NCI-H526 (cell line): Measurements from ENCODE around the gene APH1B.
A peak's percentile ranks its signal among the peaks of the same experiment; 100 is the strongest.

Experiments
- DNase-seq, 2 experiments: peaks; one replicate each; lab custom pipeline; 2025; lab: John Stamatoyannopoulos, UW

Gene APH1B

DNA sequence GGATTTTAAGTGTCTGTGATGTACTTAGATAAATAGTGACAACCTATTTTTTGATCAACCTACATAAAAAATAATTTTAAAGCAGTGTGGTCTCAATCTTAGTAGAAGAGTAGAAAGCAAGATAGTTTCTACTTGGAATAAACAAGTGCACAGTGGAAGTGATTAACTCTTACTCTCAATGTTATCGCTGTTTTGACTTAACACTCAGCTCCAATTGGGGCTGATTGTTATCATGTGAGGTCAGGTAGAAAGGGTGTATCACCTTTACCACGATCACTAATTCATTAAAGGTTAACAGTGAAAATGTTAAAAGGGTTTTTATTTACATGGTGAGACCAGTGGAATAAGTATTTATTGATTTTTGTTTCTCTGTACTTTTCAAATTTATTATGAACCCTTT, 22.4 kb upstream of the APH1B start:
- no peak for DNase-seq

DNA sequence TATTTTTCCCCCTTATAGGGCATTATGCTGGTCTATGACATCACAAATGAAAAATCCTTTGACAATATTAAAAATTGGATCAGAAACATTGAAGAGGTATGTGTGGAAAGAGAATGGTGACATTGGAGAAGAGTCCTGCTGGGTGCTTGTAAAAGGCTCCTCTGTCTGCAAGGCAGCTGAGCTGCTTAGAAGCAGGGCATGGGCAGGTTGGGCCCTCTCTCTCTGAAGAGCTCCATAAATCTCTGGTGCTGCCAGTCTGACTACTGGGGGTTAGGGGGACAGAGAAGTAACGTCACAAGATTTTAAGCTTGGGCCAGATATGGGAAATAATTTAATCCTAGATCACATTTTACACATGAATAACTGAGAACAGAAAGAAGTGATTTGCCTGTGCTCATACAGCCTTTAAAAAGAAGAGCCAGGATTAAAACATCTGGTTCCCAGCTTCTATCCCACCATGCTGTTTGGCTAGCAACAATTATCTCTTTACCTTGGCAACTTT, 21.9 kb upstream of the APH1B start:
- peak in 1 of 2 experiments; percentile 32 for DNase-seq

DNA sequence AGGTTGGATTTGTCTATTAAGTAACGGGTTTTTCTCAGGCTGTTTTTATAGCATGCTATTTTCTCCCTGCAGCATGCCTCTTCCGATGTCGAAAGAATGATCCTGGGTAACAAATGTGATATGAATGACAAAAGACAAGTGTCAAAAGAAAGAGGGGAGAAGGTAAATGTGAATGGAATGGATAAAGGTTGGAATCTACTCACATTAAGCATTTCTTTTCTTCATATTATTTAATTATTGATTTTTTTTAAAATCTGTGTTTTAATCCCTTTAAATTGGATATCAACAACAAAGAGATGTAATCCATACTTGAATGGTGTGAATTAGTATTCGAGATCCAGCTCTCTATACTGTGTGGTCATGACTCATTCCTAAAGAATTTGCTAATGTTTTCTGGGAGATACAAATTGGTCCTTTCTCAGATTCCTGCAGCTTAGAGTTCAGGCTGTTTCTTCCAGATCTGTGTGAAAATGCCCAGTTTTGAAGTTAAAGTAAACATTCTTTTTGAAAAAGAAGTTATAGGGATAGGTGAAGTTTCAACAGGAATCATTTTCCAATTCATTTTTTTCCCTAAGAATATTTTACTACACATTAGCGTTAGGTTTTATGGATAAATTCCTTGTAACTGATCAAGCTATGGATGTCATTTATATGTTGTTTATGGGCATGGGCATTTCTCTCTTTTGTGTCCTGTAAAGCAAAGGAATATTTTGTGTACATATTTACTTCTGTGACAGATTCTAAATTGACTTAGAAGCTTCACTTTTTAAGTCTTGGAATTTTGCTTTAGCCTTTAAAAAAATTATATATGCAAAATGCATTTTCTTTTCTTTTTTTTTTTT, 20.8 kb upstream of the APH1B start:
- DNase-seq, result no peak

- DNase-seq, result no peak
Measured at GRCh38 chr15:63258658-63259057, 18.7 kb upstream of the APH1B start.

GRCh38 chr15:63260791-63261190, 16.6 kb upstream of the APH1B start:
- DNase-seq, result no peak

DNA sequence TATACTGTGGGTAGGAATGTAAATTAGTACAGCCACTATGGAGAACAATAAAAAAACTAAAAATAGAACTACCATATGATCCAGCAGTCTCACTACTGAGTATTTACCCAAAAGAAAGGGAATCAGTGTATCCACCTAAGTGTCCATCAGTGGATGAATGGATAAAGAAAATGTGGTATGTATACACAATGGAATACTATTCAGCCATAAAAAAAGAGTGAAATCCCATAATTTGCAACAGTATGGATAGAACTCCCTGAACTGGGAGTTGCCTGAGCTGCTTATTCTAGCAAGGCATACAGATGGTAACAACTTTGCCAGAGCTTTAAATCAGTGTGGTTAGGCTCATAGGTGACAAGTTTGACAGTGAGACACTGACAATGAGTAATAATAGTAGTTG, 16.1 kb upstream of the APH1B start:
- no peak for DNase-seq

DNA sequence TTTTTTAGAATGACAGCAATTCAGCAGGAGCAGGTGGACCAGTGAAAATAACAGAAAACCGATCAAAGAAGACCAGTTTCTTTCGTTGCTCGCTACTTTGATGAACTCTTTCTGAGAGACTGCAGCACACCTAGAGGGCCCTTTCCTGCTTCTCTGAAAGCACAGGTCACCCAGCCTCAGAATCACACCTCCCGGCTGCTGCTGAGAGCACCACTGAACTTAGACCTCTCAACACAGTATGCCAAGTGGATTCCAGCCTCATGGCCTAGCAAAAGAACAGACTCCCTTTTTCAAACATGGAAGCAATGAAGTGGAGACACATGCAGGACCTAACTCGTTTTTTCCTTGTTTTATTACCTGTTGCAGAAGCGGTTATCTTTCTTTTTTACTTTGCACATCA, 13.9 kb upstream of the APH1B start:
- no peak for DNase-seq

GRCh38 chr15:63264688-63265293, 12.6 kb upstream of the APH1B start:
- no peak for DNase-seq

- no peak for DNase-seq
Measured at GRCh38 chr15:63274427-63274826, 3.0 kb upstream of the APH1B start.

DNA sequence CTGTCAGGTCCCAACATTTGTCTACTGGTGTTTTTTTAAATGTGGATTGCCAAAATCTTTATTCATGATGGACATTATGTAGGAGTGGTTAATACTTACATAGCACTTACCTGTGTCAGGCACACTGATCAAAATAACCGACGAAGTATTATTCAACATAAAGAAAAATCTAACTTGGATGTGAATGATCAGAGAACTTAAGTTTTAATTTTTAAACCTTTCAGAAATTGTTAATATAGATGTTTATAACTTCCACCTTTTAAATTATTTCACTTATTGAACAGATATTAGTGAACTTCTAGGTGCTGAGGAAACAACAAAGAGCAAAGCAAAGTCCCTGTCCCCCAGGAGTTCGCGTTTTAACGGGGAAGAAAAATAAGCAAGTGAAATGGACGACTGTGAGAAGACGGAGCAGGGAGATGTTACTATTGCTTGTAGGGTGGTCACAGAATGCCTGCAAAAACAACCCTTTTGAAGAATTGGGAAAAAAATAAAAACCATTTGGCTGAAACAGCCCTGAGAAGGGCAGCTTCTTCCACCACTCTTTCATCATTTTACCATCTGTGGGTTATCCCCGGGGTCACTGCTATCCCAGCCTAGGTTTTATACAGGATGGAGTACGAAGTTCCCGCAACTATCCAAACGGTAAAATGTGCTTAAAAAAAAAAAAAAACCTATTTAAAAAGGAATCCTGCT, 915 bp upstream of the APH1B start:
- DNase-seq, result peak in 1 of 2 experiments; percentile 50

GRCh38 chr15:63277893-63278456, 570 bp downstream of the APH1B start:
- peak; percentile 79 to 84 for DNase-seq

DNA sequence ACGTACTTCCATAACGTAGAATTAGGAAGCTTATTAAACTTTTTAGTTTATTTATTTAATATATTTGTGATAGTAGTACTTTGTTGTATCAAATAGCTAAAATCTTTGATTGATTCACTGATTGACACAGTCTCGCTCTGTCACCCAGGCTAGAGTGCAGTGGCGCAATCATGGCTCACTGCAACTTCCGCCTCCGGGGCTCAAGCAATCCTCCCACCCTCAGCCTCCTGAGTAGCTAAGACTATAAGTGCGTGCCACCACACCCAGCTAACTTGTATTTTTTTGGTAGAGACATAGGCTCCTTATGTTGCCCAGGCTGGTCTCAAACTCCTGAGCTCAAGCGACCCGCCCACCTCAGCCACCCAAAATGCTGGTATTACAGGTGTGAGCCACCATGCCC, 5.7 kb downstream of the APH1B start:
- DNase-seq, result no peak

DNA sequence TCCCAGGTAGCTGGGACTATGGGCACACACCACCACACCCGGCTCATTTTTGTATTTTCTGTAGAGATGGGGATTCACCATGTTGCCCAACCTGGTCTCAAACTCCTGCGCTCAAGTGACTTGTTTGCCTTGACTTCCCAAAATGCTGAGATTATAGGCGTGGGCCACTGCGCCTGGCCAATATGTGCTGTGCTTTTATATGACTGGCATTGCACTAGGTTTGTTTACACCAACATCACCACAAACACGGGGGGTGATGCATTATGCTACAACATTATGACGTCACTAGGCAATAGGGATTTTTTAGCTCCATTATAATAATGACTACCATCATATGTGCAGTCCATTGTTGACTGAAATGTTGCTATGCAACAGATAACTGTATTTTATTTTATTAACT, 6.9 kb downstream of the APH1B start:
- DNase-seq, result no peak

DNA sequence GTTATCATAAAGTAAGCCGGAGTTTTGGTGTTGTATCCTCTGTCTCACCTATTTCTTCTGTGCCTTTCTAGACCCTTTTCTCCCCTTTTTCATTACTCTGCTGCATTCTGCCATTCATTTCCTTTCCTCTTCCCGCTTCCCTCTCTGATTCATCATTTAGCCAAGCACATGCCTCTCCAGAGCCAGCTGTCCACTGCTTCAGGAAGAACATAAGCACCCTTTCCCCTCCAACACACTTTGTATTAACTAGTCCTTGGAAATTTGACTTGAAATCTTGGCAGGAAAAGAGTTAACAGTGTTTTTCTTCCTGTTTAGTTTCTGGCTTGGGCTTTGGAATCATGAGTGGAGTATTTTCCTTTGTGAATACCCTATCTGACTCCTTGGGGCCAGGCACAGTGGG, 9.7 kb downstream of the APH1B start:
- no peak for DNase-seq

- peak in 1 of 2 experiments; percentile 10 for DNase-seq
Measured at GRCh38 chr15:63288342-63288741, 10.9 kb downstream of the APH1B start.

DNA sequence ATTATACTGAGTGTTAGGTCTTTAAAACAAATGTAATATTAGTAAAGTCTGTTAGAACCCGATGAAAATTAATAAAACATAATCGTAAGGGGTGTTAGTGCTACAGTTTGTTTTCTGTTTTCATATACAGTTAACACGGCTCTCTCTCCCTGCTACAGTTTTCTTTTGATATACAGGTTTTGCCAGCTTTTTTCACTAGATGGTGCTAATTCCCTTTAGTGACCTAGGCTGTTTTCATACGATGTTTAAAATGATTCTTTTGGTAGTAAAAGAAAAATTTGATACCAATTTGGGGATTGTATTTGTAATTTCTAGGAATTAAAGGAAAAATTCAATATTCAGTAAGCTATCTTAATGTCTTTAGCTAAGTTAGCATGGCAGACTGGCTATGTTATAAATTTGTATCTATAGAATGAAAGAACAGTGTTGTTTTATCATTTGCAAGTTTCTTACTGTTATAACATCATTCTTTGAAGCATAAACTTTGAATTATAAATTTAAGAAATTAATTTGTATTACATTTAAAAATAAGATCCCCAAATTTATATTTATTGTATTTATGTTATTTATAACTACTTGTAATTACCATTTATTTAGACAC, 11.5 kb downstream of the APH1B start:
- DNase-seq, result peak in 1 of 2 experiments; percentile 70

- DNase-seq, result no peak
Measured at GRCh38 chr15:63291507-63291906, 14.1 kb downstream of the APH1B start.

DNA sequence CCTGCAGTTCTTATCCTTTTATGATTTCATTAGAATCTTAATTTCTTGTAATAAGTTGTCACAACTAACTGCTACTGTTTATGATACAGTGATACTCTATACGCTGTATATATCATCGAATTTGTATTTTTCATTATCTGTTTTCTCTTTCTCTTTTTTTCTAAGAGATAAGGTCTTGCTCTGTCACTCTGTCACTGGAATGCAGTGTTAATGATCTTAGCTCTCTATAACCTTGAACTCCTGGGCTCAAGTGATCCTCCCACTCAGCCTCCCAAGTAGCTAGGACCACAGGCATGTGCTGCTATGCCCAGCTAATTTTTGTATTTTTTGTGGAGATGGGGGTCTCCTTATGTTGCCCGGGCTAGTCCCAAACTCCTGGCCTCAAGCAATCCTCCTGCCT, 14.8 kb downstream of the APH1B start:
- DNase-seq, result no peak

- no peak for DNase-seq
Measured at GRCh38 chr15:63292771-63293170, 15.4 kb downstream of the APH1B start.

DNA sequence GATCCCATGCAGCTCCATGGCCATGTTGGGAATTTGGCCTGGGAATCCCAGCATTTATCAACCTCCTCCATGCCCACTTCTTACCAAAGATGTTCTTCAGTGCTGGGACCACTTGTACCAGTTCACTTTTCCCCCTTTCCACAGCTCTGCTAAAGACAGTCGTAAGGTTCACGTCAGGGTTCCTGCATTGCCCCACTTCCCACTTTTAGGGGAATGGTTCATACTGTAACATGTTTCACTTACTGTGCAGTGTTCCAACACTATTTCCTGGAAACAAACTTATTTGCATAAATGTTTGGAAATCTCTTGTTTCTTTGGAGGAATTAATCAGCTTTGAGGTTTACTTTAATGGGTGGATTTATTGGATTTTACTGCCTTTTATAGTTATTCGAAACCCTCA, 17.0 kb downstream of the APH1B start:
- DNase-seq, result no peak

GRCh38 chr15:63295341-63295740, 17.9 kb downstream of the APH1B start:
- DNase-seq, result no peak

- no peak for DNase-seq
Measured at GRCh38 chr15:63296195-63296594, 18.8 kb downstream of the APH1B start.
